HepG2 (cell line): ENCODE data around the gene TMIGD3. TPM values are rescaled to one million over a fixed set of nuclear protein-coding genes. Genes with fewer than 3 reads are reported as not detected.

Source experiments
- ATAC-seq: fragments of 200-7000 bp; cut with Tn5 transposase; 3 replicates; pipeline ENCODE4 v1.9.1; 2020; ENCODE audit warnings: mild to moderate bottlenecking, moderate library complexity
- BruUV-seq: library from RNA; stranded (reverse); fragments of 400-500 nt; replicated peaks from 2 replicates; lab custom pipeline; 2021; lab: Mats Ljungman, UMichigan
- CTCF ChIA-PET: fragments of 300-600 bp; formaldehyde crosslinking; extraction: SDS; loops from one replicate; lab custom pipeline; 2021; ENCODE audit warnings: low total read pairs, inconsistent platforms, low intra/inter-chr PET ratio; lab: Yijun Ruan, JAX
- POLR2A ChIA-PET: fragments of 350-600 bp; sonication (Branson Sonifier 250); formaldehyde crosslinking; loops from one replicate; lab custom pipeline; 2020; ENCODE audit warnings: antibody characterized with exemption, inconsistent platforms; lab: Yijun Ruan, JAX
- DNase-seq: peaks from one replicate; pipeline ENCODE4 v3.0.0-alpha.2; 2015; ENCODE audit warnings: low spot score
- FAIRE-seq: peaks from 3 replicates; lab custom pipeline; 2011; peaks lifted over from hg19 to GRCh38; lab: Jason Lieb, UNC
- H2AFZ ChIP-seq: one replicate; pipeline ENCODE4 v1.6.1; 2011; ENCODE audit warnings: low read length, inconsistent platforms
- H3K27ac ChIP-seq: fragments of 300-600 bp; 3 replicates; pipeline ENCODE4 v1.8.0; 2011; ENCODE audit warnings: mixed run types, mild to moderate bottlenecking, mixed read lengths, low read length, inconsistent platforms; ENCODE audit not compliant: insufficient read depth; ENCODE audit errors: extremely low read length
- H3K27me3 ChIP-seq, 2 experiments: fragments of 200-600 bp in 1 of 2; 2 replicates in 1 of 2; 3 replicates in 1 of 2; pipeline versions ENCODE4 v1.6.0 to v1.8.0; 2011; ENCODE audit warnings: low read length in 2 of 2, mild to moderate bottlenecking in 2 of 2, moderate library complexity in 2 of 2, inconsistent platforms in 1 of 2; ENCODE audit not compliant: insufficient read depth in 2 of 2, control insufficient read depth in 1 of 2
- H3K36me3 ChIP-seq, 2 experiments: fragments of 200-600 bp in 1 of 2; replicated peaks in 1 of 2; 2 replicates in 1 of 2; 3 replicates in 1 of 2; pipeline versions ENCODE4 v1.5.1 to v1.8.0; 2011; ENCODE audit warnings: low read length in 2 of 2, inconsistent platforms in 1 of 2; ENCODE audit not compliant: insufficient read depth in 2 of 2, control insufficient read depth in 1 of 2
- H3K4me1 ChIP-seq: 2 replicates; pipeline ENCODE4 v1.5.1; 2012; ENCODE audit warnings: low read length, inconsistent platforms; ENCODE audit not compliant: insufficient read depth
- H3K4me2 ChIP-seq: 2 replicates; pipeline ENCODE4 v1.6.0; 2011; ENCODE audit warnings: low read depth, low read length, inconsistent platforms
- H3K4me3 ChIP-seq, 3 experiments: fragments of 200-600 bp in 1 of 3; sonication (generic), shearing (Covaris generic) in 1 of 3; replicated peaks in 1 of 3; 2 replicates each; pipeline ENCODE4 v1.5.1; 2011 to 2016; ENCODE audit warnings: low read length in 3 of 3, inconsistent platforms in 2 of 3, low read depth in 2 of 3, mild to moderate bottlenecking in 2 of 3, control low read depth in 1 of 3, mixed read lengths in 1 of 3; ENCODE audit not compliant: insufficient read depth in 1 of 3
- H3K79me2 ChIP-seq: one replicate; pipeline ENCODE4 v1.6.1; 2011; ENCODE audit warnings: low read length, inconsistent platforms; ENCODE audit not compliant: insufficient read depth
- H3K9ac ChIP-seq: 2 replicates; pipeline ENCODE4 v1.6.0; 2011; ENCODE audit warnings: mild to moderate bottlenecking, low read depth, low read length, inconsistent platforms; ENCODE audit not compliant: insufficient read depth
- H3K9me3 ChIP-seq: 2 replicates; pipeline ENCODE4 v1.5.1; 2012; ENCODE audit warnings: mild to moderate bottlenecking, low read length
- H4K20me1 ChIP-seq: 2 replicates; pipeline ENCODE4 v1.6.0; 2011; ENCODE audit warnings: inconsistent platforms, mild to moderate bottlenecking, low read length, moderate library complexity; ENCODE audit not compliant: insufficient read depth
- ARID2 ChIP-seq: sonication (generic); formaldehyde crosslinking; IDR thresholded peaks from 2 replicates; pipeline ENCODE4 v1.8.1; 2022; ENCODE audit warnings: mild to moderate bottlenecking, missing genetic modification reagents, borderline replicate concordance
- ARNTL ChIP-seq: sonication (generic); formaldehyde crosslinking; IDR thresholded peaks from 2 replicates; pipeline ENCODE4 v1.4.0; 2020; ENCODE audit warnings: mild to moderate bottlenecking, missing genetic modification reagents
- HNRNPLL ChIP-seq: fragments of 200-400 bp; formaldehyde crosslinking; IDR thresholded peaks from 2 replicates; pipeline ENCODE4 v1.6.1; 2017; ENCODE audit warnings: mild to moderate bottlenecking, low read depth, low read length; ENCODE audit not compliant: poor library complexity, severe bottlenecking
- JUN ChIP-seq: sonication (generic); formaldehyde crosslinking; IDR thresholded peaks from 2 replicates; pipeline ENCODE4 v1.4.0; 2020; ENCODE audit warnings: mild to moderate bottlenecking, missing genetic modification reagents
- NR2F6 ChIP-seq, 2 experiments: IDR thresholded peaks; 2 replicates each; pipeline ENCODE4 v1.6.1; 2016; ENCODE audit warnings: antibody characterized with exemption in 1 of 2, mild to moderate bottlenecking in 1 of 2
- NRL ChIP-seq: sonication (generic); formaldehyde crosslinking; IDR thresholded peaks from 2 replicates; pipeline ENCODE4 v1.5.0; 2020; ENCODE audit warnings: missing genetic modification reagents, mild to moderate bottlenecking, moderate library complexity, borderline replicate concordance
- RCOR2 ChIP-seq: IDR thresholded peaks from 2 replicates; pipeline ENCODE4 v1.6.1; 2016; ENCODE audit warnings: missing biosample characterization, missing genetic modification reagents
- ZFP36 ChIP-seq: fragments of 150-350 bp; IDR thresholded peaks from 2 replicates; pipeline ENCODE4 v1.6.1; 2018; ENCODE audit warnings: borderline replicate concordance, low read length, low read depth; ENCODE audit not compliant: partially characterized antibody
- ZNF329 ChIP-seq: sonication (generic); formaldehyde crosslinking; IDR thresholded peaks from 2 replicates; pipeline ENCODE4 v1.9.0; 2021; ENCODE audit warnings: low read depth, mild to moderate bottlenecking, missing genetic modification reagents
- ZNF343 ChIP-seq: sonication (generic); formaldehyde crosslinking; IDR thresholded peaks from 2 replicates; pipeline ENCODE4 v1.4.0; 2020; ENCODE audit warnings: mild to moderate bottlenecking, missing genetic modification reagents
- ZNF546 ChIP-seq: sonication (generic); formaldehyde crosslinking; conservative IDR thresholded peaks from 2 replicates; pipeline ENCODE4 v1.8.1; 2023; ENCODE audit warnings: mild to moderate bottlenecking, missing genetic modification reagents
- ZNF780A ChIP-seq: sonication (generic); formaldehyde crosslinking; IDR thresholded peaks from 2 replicates; pipeline ENCODE4 v1.8.0; 2022; ENCODE audit warnings: mild to moderate bottlenecking, missing genetic modification reagents, moderate library complexity
- WGBS: methylation state at CpG from one replicate; pipeline ENCODE4 v1.1.6; 2017; ENCODE audit warnings: low lambda C conversion rate; 5-methylcytosine and 5-hydroxymethylcytosine counted together
- in situ Hi-C: cut with HindIII; loops from 2 replicates; pipeline ENCODE4 v1.10.0; 2017; ENCODE audit warnings: low pct_unique_long_range_greater_than_20kb; ENCODE audit not compliant: extremely low pct_ligation_motif_present
- intact Hi-C: fragments of 100-400 bp; cut with micrococcal nuclease; formaldehyde crosslinking; loops from one replicate; pipeline ENCODE4 v1.10.0; 2022; ENCODE audit not compliant: unreplicated experiment
- polyA plus RNA-seq, 8 experiments: library from polyadenylated mRNA; depleted of rRNA in 3 of 8; stranded (reverse) in 7 of 8; unstranded in 1 of 8; fragments of >200 nt; fragmentation: Illumina TruSeq in 4 of 8; extraction: Trizol in 4 of 8; gene quantifications; 2 replicates each; pipeline versions ENCODE4 v1.2.1 to v1.2.3, GENCODE V29; 2011 to 2016; ENCODE audit warnings: low read depth in 4 of 8, missing spikeins in 1 of 8, mixed read lengths in 1 of 8; ENCODE audit not compliant: insufficient read depth in 1 of 8
- total RNA-seq, 5 experiments: library from RNA; depleted of rRNA; stranded (reverse); fragments of >200 nt; fragmentation: Illumina TruSeq; extraction: Trizol; gene quantifications; 2 replicates each; pipeline ENCODE4 v1.2.3, GENCODE V29; 2016; ENCODE audit warnings: low read depth in 1 of 5
- TF ChIP-seq, protein P1 (sequence below): sonication (generic); formaldehyde crosslinking; IDR thresholded peaks from 2 replicates; pipeline ENCODE4 v1.8.1; 2023; ENCODE audit warnings: mild to moderate bottlenecking, missing genetic modification reagents, borderline replicate concordance
- TF ChIP-seq, protein P2 (sequence below): sonication (generic); formaldehyde crosslinking; conservative IDR thresholded peaks from 2 replicates; pipeline ENCODE4 v1.5.0; 2020; ENCODE audit warnings: missing genetic modification reagents

The TMIGD3 gene
- total and polyA plus RNA-seq, 2 of the 13 experiments (the other 11 are each of a cell fraction or from before 2014, with no cell fraction given): not detected

DNA sequence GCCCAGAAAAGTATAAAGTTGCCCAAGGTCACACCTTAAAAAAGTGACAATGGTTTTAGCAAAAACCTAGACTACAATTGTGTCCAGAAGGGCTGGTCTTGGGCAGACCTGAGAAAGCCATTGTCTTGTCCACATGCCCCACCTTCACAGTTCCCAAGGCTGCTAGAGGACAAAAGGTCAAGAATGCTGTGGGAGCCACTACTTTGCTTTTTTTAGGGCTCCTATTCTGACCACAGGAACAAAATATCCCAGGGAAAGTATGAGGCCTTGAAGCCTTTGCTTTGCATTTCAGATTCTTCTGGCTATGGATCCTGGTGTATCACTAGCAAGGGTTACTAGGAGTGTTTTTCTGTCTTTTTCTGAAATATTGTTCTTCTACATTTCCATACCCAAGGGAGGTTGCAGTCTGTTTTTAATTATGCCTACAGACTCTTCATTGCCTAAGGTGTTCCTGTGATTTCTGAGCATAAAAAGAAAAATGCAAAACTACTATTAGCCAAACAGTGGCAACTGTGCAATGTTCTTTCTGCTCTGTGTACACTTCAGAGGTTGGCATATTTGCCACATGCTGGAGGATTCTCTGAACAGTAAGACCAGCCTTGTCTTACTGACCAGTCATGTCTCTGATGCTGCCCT lies 18.9 kb downstream of the TMIGD3 start (continued):
- TF ChIP-seq ZNF546 (no peak), NR2F6 (IDR thresholded peaks at IDR 0.05) (no peak), NR2F6 (CRISPR knock-in tag; IDR thresholded peaks at IDR 0.05) (no peak), RCOR2 (CRISPR knock-in tag) (no peak)

DNA sequence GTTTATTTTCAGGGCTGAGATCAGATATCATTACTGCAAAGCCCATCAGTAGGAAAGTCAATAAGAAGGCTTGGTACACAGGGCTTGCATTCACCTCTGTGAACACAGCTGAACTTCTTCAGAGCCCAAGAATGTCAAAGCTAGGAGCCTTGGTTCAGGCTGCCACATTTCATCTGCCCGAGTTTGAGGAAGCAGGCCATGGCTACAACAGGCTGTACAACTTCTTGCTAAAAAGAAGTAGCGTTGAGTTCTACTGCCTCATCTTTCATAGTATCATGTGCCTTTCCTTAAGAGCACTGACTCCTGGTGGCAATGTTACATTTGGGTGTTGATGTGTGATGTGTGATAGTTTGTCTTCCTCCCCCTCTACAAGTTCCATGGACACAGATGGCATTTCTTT lies 19.6 kb downstream of the TMIGD3 start:
- Histone ChIP-seq H3K9me3 (no peaks in the 10 kb centered on the region), H3K36me3 (no peaks in the 10 kb centered on the region), H3K4me2 (no peak overlapping the region), H3K4me3 (no peak overlapping the region), H3K27me3 (peaks cover 0 to 32% of the 10 kb centered on the region in 2 experiments; a peak in 3 of 5 replicates), H3K79me2 (no peaks in the 10 kb centered on the region), H3K4me1 (peaks cover 9% of the 10 kb centered on the region; the same call in 1 of the 2 replicates), H3K9ac (no peak overlapping the region), H2AFZ (no peak overlapping the region), H3K27ac (no peak overlapping the region), H4K20me1 (no peaks in the 10 kb centered on the region)
- BruUV-seq: no TSS peak
- intact Hi-C loops (no loop called here), in situ Hi-C loops (loop anchor here (5.0 kb wide), 1 partner anchor 283 kb away; no protein-coding TSS in a partner anchor)
- POLR2A ChIA-PET: no interaction called here
- no peak for DNase-seq
- no peak for FAIRE-seq
- CTCF ChIA-PET: no interaction called here
- ATAC-seq: no peak
- WGBS: 10% methylated on average over 2 of the region's 2 CpGs
- no peak for TF ChIP-seq JUN (CRISPR knock-in tag)
- TF ChIP-seq, protein P1, sequence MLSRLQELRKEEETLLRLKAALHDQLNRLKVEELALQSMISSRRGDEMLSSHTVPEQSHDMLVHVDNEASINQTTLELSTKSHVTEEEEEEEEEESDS: no peak
- no peak for TF ChIP-seq ARNTL
- TF ChIP-seq, protein P2, sequence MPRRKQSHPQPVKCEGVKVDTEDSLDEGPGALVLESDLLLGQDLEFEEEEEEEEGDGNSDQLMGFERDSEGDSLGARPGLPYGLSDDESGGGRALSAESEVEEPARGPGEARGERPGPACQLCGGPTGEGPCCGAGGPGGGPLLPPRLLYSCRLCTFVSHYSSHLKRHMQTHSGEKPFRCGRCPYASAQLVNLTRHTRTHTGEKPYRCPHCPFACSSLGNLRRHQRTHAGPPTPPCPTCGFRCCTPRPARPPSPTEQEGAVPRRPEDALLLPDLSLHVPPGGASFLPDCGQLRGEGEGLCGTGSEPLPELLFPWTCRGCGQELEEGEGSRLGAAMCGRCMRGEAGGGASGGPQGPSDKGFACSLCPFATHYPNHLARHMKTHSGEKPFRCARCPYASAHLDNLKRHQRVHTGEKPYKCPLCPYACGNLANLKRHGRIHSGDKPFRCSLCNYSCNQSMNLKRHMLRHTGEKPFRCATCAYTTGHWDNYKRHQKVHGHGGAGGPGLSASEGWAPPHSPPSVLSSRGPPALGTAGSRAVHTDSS: no peak
- TF ChIP-seq NRL: no peak
- TF ChIP-seq ZNF343 (CRISPR knock-in tag): no peak
- TF ChIP-seq ZNF780A: no peak
- no peak for TF ChIP-seq HNRNPLL
- TF ChIP-seq ZNF329 (CRISPR knock-in tag): no peak
- TF ChIP-seq ZFP36: no peak
- TF ChIP-seq ARID2 (CRISPR knock-in tag): no peak
